NCI-H526 treated with DMSO at 0.1 percent for 48 hours (cell line): ENCODE measurements around the gene ADAD2.
"Not testable (repeated sequence)": the region's sequence is repeated elsewhere in the genome, so short reads cannot be mapped to it uniquely, and the experiment has no call there.

Experiments
- DNase-seq: peaks from one replicate; lab custom pipeline; 2025; lab: John Stamatoyannopoulos, UW

ADAD2 gene

DNA sequence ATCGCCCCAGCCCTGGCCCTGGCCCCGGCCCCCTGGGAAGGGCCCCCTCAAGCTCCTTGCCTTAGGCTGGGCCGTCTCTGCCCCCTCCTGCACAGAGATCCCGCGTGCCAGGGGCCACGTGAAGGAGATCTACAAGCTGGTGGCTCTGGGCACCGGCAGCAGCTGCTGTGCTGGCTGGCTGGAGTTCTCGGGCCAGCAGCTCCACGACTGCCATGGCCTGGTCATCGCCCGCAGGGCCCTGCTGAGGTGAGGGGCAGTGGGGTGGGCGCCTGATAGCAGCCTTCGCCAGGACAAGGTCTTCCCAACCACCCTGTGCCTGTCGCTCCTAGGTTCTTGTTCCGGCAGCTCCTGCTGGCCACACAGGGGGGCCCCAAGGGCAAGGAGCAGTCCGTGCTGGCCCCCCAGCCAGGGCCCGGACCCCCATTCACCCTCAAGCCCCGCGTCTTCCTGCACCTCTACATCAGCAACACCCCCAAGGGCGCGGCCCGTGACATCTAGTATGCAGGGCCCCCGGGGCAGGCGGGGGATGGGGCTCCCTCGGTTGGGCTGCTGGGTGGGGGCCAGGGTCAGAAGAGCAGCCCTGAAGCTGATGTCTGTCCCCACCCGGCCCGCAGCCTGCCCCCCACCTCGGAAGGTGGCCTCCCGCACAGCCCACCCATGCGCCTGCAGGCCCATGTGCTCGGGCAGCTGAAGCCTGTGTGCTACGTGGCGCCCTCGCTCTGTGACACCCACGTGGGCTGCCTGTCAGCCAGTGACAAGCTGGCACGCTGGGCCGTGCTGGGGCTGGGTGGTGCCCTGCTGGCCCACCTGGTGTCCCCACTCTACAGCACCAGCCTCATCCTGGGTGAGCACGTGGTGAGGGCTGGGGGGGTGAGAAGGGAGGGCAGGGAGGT, 4.5 kb downstream of the ADAD2 start:
- DNase-seq, result no peak

DNA sequence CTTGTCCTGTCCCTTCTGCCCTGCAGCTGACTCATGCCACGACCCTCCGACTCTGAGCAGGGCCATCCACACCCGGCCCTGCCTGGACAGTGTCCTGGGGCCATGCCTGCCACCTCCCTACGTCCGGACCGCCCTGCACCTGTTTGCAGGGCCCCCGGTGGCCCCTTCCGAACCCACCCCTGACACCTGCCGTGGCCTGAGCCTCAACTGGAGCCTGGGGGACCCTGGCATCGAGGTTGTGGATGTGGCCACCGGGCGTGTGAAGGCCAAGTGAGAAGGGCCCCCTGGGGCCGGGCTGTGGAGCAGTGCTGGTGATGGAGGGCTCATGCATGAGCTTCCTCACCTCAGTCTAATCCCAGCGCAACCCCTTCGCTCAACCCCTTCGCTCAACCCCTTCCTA, 5.1 kb downstream of the ADAD2 start:
- DNase-seq, result no peak

DNA sequence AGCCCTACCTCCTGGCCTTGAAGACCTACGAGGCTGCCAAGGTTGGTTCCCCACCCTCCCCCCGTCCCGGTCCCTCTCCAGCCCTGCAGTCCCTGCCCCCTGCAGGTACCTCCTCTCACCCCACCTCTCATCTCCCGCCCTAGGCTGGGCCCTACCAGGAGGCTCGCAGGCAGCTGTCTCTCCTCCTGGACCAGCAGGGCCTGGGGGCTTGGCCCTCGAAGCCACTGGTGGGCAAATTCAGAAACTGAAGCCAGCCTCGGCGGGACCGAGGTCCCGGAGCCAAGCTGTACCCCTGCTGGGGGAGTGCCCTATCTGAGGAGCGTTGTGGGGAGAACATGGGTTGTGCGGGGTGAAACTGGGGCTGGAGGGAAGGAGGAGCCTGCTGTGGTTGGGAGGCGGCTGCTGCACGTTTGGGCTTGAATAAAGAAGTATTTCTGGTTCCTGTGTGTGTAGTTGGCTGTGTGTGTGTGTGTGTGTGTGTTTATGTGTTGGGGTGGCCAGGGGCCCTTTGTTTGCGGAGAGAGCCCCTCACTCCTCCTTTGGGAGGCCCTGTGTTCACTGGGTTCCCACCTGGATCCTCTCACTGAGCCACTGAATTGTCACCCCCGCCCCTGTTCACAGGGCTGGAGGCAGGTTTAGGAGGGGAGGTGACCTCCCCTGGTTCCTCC, 5.9 kb downstream of the ADAD2 start:
- DNase-seq, result no peak

DNA sequence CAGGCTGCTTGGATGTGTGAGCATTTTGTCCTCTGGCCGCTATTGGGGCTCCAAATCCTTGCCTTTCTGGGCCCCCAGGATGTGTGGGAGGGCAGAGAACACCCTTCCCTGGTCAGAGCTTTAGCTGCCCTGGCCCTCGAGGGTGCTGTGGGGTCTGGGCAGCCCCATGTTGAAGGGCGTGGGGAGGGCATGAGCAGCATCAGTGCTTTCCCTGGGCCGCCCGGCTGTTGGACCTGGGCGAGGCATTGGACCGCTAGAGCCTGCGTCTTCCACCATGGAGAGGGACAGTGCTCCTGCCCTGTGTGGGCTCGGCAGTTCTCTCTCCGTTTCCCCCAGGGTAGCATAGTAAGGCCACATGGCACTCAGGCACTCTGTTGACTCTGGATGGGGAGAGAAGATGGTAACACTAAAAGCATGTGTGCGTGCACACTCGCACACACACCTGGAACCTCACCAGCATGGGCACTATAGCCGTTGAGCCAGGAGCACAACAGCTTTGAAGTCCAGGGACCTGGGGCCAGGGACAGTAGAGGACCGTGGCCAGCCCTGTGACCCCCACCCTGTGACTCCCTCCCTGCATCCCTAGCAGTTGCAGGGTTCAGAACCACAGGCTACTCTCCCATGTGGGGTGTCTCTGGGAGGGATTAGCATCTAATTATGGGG, 6.6 kb downstream of the ADAD2 start:
- DNase-seq, result no peak

DNA sequence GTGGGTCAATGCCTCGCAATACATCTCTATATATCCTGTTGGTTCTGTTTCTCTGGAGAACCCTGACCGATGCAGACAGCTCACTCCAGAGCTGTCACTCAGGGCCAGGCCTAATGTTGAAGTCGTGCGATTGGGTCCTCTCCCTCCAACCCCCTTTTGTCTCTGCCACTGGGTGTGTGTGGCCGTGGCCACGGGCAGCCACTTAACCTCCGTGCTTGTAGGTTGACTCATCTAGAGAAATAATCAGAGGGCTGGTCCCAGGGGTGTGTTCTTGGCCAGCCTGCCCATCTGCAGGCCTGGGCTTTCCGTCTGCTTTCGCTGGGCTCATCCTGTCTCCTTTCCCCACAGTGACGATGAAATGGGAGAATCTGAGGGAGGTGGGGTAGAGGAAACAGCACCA, 7.4 kb downstream of the ADAD2 start:
- DNase-seq, result no peak

DNA sequence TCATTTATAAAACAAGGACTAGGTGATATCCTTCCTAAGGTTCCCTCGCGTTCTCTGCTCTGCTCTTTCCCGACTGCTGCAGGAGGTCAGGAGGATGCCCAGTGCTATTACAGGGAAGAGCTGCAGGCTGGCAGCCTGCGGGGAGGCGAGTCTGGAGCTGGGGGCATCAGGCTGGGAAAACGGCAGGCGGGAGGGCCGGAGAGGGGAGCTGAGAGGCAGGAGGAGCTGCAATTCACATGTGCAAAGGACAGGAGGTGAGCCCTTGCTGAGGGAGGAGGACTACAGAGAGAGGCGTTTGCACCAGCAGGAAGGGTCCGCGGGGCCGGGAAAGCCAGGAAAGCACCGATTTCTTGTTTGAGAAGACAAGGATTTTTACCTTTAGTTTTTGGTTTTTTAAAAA, 8.1 kb downstream of the ADAD2 start:
- no peak for DNase-seq

DNA sequence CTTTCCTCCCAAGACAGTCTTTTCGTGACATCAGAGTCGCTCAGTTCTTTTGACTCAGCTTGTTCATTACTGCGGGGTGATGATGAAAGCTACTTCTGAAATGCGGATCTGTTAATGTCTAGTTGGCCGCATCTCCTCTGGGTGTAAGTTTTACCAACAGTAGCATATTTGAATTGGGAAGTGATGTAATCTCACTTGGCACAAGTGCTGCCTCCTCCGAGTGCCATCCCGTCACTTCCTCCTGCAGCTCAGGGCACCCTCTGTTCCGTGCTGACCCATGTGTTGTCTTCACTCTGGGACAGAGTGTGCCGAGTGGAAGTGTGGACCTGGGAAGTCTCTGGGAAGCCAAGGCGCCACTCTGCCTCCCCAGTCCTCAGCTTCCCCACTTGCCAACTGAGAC, 8.9 kb downstream of the ADAD2 start:
- DNase-seq, result no peak

DNA sequence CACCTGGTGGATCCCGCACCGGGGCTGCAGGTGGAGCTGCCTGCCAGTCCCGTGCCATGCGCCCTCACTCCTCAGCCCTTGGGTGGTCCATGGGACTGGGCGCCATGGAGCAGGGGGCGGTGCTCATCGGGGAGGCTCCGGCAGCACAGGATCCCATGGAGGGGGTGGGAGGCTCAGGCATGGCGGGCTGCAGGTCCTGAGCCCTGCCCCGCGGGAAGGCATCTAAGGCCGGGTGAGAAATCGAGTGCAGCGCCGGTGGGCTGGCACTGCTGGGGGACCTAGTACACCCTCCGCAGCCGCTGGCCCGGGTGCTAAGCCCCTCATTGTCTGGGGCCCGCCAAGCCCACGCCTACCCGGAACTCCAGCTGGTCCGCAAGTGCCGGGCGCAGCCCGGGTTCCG, 13.6 kb downstream of the ADAD2 start:
- DNase-seq, result not testable (repeated sequence)

DNA sequence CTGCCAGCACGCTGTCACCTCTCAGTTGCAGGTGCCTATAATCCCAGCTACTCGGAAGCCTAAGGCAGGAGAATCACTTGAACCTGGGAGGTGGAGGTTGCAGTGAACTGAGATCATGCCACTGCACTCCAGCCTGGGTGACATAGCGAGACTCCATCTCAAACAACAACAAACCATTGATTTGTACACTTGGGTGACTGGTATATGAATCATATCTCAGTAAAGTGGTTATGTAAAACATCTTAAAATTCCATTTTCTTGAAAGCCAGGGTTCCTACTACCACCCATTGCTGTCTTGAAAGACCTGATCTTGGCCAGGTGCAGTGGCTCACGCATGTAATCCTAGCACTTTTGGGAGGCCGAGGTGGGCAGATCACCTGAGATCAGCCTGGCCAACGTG, 14.2 kb downstream of the ADAD2 start:
- not testable (repeated sequence) for DNase-seq

DNA sequence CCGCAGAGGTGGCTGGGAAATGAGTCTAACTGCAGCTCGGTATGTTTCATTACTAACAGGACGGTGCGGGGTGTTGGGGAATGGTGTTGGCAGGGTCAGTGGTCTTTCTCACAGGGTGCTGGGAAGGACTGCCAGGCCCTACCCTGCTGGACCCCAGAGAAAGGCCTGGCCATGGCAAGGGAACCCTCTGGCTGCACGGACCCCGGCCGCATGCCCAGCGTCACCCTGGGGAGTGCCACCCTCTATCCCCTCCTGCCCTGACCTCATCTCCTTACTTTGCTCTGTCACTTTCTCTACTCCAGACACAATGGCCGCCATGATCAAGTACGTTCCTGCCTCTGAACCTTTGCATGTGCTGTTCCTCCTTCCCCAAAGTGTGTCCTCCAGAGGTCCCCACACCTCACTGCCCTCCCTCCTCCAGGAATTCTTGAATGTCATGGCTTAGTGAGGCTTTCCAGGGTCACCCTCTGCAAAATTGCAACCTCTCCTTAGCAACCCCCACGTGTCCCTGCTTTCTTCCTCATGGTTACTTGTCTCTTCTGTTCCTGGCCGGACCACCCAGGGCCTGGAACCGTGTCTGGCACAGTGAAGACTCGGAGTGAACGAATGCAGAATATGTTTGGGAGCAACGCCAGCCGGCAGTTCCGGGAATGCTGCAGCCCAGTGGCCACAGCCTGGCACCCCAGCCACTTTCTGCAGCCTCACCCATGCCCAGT, 15.2 kb downstream of the ADAD2 start:
- no peak for DNase-seq

DNA sequence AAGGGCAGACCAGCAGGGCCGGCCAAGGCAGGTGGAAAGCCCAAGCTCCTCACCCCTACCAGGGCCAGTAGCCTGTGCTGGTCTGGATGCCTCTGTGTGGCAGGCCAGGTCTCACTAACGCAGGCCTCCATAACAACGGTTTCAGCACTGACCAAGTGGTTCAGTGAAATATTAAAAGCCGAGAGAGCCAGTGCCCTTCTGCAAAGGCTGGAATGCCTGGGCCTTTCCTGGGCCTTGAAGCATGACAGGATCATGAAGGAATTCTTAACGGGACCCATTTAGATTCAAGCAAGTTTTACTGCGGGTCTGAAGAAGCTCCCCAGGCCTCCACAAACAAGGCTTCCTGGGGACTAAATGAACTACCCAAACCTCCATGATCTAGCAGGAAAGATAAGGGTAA, 16.3 kb downstream of the ADAD2 start:
- no peak for DNase-seq

DNA sequence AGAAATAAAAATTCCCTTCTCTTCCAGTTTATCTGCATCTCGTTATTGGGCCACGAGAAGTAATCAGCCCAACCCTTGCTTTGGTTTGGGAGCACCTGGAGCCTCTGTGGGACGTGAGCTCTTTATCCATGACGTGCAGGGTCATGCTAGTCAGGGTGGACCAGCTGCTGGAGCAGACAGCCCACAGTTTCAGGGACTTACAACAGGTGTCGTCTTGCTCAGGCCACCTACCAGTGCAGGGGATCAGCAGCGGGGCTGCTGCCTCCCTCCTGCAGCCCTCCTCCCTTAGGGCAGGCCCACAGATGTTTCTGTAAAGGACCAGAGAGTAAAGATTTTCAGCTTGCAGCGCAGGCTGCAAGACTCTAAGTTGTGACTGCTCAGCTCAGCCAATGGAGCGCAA, 16.9 kb downstream of the ADAD2 start:
- no peak for DNase-seq

DNA sequence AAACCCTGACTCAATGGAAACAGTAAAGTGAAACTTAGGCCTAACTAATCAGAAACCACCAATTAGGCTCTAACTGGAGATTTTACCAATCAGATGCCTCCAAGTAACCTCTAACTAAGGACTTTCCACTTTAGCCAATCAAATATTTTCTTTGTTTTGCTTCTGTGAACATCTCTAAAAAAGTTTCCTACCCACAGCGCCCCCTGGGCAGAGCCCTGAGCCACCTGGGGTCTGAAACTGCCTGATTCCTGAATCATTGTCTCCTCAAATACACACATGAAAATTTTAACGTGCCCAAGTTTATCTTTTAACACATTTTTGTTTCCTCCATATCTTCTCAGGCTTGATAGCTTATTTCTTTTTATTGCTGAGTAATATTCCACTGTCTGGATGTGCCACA, 19.0 kb downstream of the ADAD2 start:
- no peak for DNase-seq

DNA sequence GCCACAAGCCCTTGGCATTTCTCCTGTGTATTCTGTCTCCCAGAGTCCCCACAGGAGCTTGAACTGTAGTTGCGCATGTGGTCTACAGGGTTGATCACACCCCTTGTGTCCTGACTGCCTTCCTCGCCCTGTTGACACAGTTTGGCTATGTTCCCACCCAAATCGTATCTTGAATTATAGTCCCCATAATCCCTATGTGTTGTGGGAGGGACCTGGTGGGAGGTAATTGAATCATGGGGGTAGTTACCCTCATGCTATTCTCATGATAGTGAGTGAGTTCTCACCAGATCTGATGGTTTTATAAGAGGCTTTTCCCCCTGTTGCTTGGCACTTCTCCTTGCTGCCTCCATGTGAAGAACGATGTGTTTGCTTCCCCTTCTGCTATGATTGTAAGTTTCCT, 21.2 kb downstream of the ADAD2 start:
- no peak for DNase-seq

DNA sequence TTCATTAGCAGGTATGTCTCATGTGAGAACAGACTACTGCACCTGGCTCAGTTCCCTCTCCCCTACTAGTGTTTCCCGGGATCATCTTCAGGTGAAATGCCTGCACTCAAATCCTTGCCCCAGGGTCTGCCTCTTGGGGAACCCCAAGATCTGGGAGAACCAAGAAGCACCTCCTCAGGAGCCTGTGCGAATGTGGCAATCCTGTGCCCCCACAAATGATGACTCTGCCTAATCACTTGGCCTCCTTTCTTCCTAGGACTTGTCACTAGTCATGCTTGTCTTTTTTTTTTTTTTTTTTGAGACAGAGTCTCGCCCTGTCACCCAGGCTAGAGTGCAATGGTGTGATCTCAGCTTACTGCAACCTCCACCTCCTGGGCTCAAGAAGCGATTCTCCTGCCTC, 21.7 kb downstream of the ADAD2 start:
- DNase-seq, result no peak

DNA sequence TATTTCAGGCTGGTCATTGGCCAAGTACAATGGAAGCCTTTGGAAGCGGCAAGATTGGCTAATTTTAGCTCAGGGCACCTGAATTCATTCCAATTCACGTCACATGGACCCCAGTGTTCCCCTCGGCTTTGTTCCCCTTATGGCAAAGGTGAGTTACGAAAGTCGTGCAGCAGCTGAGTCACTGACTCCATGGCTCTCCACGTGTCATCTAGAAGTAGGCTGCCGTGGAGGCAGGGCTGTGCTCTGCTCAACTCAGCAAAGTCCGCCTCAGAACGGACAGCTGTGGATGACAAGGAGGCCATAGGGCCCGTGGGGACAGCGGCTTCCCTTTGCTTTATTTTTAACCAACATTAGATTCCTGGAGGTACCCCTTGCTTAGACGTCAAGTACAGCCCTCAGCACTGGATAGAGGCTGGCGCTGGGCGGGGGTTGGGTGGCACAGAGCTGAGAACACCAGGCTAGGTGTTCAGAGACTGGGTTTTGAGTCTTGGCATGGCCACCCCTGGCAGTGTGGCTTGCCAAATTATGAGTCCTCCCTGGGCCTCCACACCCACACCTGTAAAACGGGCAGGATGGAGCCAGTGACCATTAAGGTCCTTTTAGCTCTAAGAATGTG, 23.6 kb downstream of the ADAD2 start:
- no peak for DNase-seq

DNA sequence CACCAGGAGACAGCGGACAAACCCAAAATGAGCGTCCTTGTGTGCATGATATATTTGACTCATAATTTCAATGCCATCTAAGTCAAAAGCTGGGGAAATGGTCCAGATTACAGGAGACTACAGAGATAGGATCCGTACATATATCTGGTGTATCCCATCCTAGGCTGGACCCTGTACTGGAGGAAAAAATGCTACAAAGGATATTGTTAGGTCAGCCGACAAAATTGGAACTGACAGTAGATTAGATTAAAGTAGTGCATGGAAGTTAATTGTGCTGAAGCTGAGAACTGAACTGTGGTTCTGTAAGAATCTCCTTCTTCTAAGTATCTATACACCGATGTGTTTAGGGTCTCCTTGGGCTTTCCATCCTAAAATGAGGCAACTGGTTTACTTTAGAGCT, 24.6 kb downstream of the ADAD2 start:
- no peak for DNase-seq

DNA sequence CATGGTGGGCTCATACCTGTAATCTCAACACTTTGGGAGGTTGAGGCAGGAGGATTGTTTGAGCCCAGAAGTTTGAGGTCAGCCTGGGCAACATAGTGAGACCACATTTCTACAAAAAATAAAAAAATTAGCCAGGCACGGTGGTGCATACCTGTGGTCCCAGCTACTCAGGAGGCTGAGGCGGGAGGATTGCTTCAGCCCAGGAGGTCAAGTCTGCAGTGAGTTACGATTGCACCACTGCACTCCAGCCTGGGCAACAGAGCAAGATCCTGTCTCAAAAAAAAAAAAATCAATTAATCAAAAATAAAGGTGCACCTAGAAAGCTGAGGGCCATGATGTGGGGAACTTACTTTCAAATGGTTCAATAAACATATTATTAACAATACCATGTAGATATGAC, 25.2 kb downstream of the ADAD2 start:
- DNase-seq, result not testable (repeated sequence)

DNA sequence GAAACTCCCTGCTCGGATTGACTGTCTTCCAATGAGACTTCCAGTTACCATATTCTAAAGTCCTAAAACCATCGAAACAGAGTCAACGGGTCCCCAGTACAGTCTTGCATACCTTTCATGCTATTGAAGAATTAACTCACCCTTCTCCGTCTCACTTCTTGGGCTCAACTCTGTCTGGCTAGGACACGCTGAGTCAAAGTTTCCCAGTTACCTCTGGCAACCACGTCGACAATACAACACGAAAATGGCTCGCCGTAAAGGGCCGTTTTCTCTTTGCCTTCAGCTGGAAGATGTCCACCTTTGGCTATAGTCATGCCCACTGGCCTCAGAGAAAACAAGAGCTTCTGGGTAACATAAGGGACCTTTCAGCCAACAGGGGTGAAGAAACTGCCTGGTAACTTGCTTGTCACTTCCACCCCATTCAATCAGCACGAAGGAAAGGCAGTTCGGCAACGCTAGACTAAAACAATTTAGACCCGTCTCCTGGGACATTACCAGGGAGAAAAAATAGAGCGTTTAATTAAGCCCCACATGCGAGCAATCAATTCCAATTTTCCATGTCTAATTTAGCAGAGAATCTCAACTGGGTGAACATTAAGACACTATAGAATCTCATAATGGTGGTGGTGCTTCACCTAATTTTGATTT, 27.3 kb downstream of the ADAD2 start:
- DNase-seq, result no peak

DNA sequence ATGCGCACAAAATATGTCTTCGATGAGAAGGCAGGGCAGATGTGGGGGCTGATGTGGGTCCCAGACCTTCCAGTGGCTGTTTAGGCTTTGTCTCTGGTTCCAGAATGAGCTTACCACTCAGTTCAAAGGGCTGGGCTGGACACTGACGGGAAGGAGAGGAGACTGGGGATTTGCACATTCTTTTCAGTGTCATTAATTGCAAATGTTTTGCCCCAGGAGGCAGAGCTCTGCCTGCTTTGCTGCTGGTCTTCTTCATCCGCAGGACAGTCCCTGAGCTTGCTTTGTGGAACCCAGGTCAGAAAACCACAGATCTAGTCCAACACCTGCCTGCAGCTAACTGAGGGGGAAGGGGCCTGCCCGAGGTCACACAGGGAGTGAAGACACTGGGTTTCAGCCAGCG, 28.0 kb downstream of the ADAD2 start:
- DNase-seq, result no peak

DNA sequence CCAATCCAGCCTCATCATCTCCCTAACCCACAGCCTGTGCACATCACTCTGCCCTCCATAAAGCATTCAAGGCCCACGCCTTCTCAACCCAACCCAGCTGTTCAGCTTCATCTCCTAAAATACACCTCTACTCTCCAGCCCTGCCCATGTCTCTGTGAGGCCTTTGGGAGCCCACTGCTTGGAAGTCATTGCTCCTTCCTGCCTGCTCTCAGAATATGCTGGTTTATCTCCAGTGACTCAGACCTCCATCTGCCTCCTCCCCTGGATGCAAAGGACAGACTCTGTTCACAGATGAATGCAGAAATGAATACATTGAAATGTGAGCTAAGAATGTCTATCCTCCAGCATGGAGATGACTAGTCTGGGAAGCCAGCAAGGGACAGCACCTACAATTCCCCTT, 29.9 kb downstream of the ADAD2 start:
- no peak for DNase-seq

DNA sequence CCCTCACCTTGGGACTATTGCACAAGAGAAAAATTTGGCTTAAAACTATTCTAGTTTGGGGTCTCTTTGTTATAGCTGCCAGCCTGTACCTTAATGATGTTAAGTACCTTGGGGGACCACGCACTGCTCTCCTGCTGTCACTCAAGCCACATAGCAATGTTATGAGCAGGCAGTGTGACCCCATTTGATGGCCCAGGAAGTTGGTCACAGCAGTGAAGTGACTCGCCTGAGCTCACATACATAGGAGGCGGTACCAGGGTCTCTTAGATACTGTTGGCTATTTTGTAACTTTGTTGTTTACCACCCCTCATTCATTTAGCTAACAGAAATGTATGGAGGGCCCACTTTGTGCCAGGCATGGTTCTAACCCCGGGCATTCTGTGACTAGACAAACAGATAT, 32.5 kb downstream of the ADAD2 start:
- no peak for DNase-seq
